ENCODE results near the gene EHD4. TPM values are rescaled to one million over a fixed set of nuclear protein-coding genes. Genes with fewer than 3 reads are reported as not detected.

The EHD4 gene
- total RNA-seq, 1 experiment from 2014 or later = 20.2 TPM

DNA sequence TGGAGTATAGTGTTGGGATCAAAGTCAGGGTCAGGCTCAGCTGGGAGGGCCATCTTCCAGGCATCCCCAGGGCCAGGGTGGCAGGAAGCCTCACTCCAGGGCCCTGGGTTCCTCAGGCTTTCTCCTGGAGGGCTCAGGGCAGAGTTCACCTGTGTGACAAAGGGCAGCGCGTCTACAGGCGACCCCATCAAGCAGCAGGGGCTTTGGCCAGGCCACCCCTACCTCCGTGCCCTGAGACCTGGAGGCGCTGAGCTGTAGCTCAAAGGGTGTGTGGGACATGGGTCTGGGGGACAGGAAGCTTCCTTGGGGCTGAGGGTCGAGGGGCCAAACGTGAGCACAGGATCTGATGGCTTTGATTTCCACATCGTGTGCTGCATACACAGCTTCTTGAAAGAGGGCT is 91.3 kb downstream of the EHD4 start:
- Mint-ChIP-seq H3K27ac (ENCODE audit: unreplicated experiment) (no peak overlapping the region), H3K4me3 (ENCODE audit: low read depth, unreplicated experiment) (no peak overlapping the region), H3K9me3 (ENCODE audit: low read depth, unreplicated experiment) (no peaks in the 10 kb centered on the region), H3K36me3 (ENCODE audit: insufficient read depth, unreplicated experiment) (no peaks in the 10 kb centered on the region), H3K4me1 (ENCODE audit: low read depth, unreplicated experiment) (no peaks in the 10 kb centered on the region), H3K27me3 (ENCODE audit: unreplicated experiment) (no peaks in the 10 kb centered on the region)
- TF ChIP-seq, protein P1, sequence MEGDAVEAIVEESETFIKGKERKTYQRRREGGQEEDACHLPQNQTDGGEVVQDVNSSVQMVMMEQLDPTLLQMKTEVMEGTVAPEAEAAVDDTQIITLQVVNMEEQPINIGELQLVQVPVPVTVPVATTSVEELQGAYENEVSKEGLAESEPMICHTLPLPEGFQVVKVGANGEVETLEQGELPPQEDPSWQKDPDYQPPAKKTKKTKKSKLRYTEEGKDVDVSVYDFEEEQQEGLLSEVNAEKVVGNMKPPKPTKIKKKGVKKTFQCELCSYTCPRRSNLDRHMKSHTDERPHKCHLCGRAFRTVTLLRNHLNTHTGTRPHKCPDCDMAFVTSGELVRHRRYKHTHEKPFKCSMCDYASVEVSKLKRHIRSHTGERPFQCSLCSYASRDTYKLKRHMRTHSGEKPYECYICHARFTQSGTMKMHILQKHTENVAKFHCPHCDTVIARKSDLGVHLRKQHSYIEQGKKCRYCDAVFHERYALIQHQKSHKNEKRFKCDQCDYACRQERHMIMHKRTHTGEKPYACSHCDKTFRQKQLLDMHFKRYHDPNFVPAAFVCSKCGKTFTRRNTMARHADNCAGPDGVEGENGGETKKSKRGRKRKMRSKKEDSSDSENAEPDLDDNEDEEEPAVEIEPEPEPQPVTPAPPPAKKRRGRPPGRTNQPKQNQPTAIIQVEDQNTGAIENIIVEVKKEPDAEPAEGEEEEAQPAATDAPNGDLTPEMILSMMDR (IDR thresholded peaks at IDR 0.05; ENCODE audit: unreplicated experiment) = no peak
- intact Hi-C loops (cut with micrococcal nuclease; ENCODE audit: unreplicated experiment) = no loop called here
- CTCF ChIA-PET = no interaction called here
- DNase-seq = no peak
- BruUV-seq (replicated peaks) = no TSS peak

DNA sequence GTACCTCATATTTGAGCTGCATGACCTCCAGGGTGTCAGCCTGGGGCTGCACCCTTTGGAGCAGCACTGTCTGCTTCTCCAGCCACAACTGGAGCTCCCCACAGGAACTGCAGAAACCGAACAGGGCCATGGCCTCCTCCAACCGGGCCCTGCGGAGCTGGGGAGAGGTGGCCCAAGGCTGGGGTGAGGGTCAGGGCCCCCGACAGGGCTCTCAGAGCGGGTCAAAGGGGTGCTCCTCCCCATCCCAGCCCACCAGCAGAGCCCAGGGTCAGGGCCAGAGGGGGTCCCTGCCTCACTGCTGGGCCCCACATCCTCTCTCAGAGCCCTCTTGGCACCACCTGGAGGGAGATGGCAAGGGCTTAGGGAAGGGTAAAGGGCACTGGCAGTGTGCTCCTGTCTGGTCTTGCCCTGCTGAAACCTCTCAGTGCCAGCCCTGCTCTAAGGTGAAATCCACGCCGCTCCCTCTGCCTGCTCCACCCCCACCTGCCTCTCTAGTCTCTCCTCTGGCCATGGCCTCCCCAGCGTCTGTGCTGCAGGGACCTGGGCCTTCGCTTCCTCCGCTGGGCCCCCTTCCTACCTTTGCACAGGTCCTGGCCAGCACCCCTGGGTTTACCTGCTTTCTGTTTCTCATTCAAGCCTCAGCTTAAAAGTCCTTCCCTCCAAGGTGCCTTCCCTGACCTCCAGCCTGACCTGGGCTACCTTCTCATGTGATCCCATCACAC is 92.0 kb downstream of the EHD4 start:
- no peaks in the 10 kb centered on the region for H3K9me3 Mint-ChIP-seq (ENCODE audit: low read depth, unreplicated experiment)
- no peak overlapping the region for H3K4me3 Mint-ChIP-seq (ENCODE audit: low read depth, unreplicated experiment)
- CTCF ChIA-PET = no interaction called here
- BruUV-seq (replicated peaks) = no TSS peak
- H3K36me3 Mint-ChIP-seq (ENCODE audit: insufficient read depth, unreplicated experiment) = no peaks in the 10 kb centered on the region
- no peak for DNase-seq
- peaks cover 6% of the 10 kb centered on the region for H3K27me3 Mint-ChIP-seq (ENCODE audit: unreplicated experiment)
- intact Hi-C loops (cut with micrococcal nuclease; ENCODE audit: unreplicated experiment) = no loop called here
- H3K27ac Mint-ChIP-seq (ENCODE audit: unreplicated experiment) = no peak overlapping the region
- TF ChIP-seq, protein P1 (IDR thresholded peaks at IDR 0.05; ENCODE audit: unreplicated experiment) = no peak
- H3K4me1 Mint-ChIP-seq (ENCODE audit: low read depth, unreplicated experiment) = no peaks in the 10 kb centered on the region

DNA sequence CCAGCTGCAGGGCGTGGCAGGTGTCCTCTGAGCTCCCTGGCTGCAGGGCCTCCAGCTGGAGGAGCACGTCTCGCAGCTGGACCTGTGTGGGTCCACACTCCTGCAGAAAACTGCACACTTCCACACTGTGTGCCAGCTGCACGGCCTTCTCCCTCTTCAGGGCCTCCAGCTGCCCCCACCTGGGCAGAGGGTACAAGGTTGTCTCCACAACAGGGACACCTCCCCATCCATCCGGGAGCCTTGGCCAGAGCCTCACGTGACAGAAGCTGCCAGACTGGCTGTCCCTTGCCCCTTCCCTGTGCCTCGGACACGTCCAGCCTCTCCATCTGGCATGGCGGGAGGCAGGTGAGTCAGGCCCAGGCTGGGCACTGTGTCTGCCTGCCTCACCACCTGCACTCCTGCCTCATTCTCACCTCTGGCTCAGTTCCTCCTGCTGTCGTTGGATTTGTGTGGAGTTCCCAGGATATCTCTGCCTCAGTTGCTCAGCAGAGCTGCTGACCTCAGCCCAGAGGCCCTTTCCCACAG is 93.0 kb downstream of the EHD4 start:
- no peak overlapping the region for H3K4me3 Mint-ChIP-seq (ENCODE audit: low read depth, unreplicated experiment)
- CTCF ChIA-PET = no interaction called here
- BruUV-seq (replicated peaks) = no TSS peak
- intact Hi-C loops (cut with micrococcal nuclease; ENCODE audit: unreplicated experiment) = no loop called here
- no peaks in the 10 kb centered on the region for H3K4me1 Mint-ChIP-seq (ENCODE audit: low read depth, unreplicated experiment)
- H3K27me3 Mint-ChIP-seq (ENCODE audit: unreplicated experiment) = peaks cover 15% of the 10 kb centered on the region
- no peak overlapping the region for H3K27ac Mint-ChIP-seq (ENCODE audit: unreplicated experiment)
- TF ChIP-seq, protein P1 (IDR thresholded peaks at IDR 0.05; ENCODE audit: unreplicated experiment) = no peak
- no peaks in the 10 kb centered on the region for H3K9me3 Mint-ChIP-seq (ENCODE audit: low read depth, unreplicated experiment)
- no peak for DNase-seq
- H3K36me3 Mint-ChIP-seq (ENCODE audit: insufficient read depth, unreplicated experiment) = no peaks in the 10 kb centered on the region

DNA sequence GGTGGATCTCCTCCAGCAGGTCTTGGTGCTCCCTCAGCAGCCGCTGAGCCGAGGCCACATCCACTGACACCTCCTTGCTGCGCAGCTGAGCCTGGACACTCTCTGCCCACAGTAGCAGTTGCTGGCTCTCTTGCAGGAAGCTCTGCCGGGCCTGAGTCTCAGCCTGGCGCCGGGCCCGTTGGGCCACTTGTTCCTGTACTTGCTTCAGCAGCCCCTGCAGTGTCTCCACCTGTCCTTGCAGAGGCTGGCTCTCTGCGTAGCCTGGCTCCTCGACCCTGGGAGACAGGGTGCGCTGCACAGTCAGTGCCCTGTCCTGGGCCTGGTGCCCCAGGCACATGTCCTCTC is 94.0 kb downstream of the EHD4 start:
- intact Hi-C loops (cut with micrococcal nuclease; ENCODE audit: unreplicated experiment) = no loop called here
- no peaks in the 10 kb centered on the region for H3K4me1 Mint-ChIP-seq (ENCODE audit: low read depth, unreplicated experiment)
- H3K27ac Mint-ChIP-seq (ENCODE audit: unreplicated experiment) = no peak overlapping the region
- peaks cover 26% of the 10 kb centered on the region for H3K27me3 Mint-ChIP-seq (ENCODE audit: unreplicated experiment)
- no TSS peak for BruUV-seq (replicated peaks)
- H3K4me3 Mint-ChIP-seq (ENCODE audit: low read depth, unreplicated experiment) = no peak overlapping the region
- no peak for DNase-seq
- TF ChIP-seq, protein P1 (IDR thresholded peaks at IDR 0.05; ENCODE audit: unreplicated experiment) = no peak
- H3K36me3 Mint-ChIP-seq (ENCODE audit: insufficient read depth, unreplicated experiment) = no peaks in the 10 kb centered on the region
- no peaks in the 10 kb centered on the region for H3K9me3 Mint-ChIP-seq (ENCODE audit: low read depth, unreplicated experiment)
- CTCF ChIA-PET = no interaction called here

Measured in Calu3 (cell line).